Muscle layer of colon (tissue), 2 donors: ENCODE data around the gene NEK5.
A peak's percentile ranks its signal among the peaks of the same experiment; 100 is the strongest.

Experiments used
- H3K27ac ChIP-seq: one replicate; pipeline ENCODE4 v1.7.0; 2013; ENCODE audit warnings: low read depth, mild to moderate bottlenecking, low read length, moderate library complexity
- H3K27me3 ChIP-seq, 2 donors: one replicate each; pipeline ENCODE4 v1.7.0; 2013; ENCODE audit warnings: low read length in 2 of 2, mild to moderate bottlenecking in 2 of 2; ENCODE audit not compliant: insufficient read depth in 2 of 2, control insufficient read depth in 1 of 2
- H3K36me3 ChIP-seq: one replicate; pipeline ENCODE4 v1.7.0; 2013; ENCODE audit warnings: mild to moderate bottlenecking, low read length; ENCODE audit not compliant: insufficient read depth
- H3K4me1 ChIP-seq: one replicate; pipeline ENCODE4 v1.7.0; 2013; ENCODE audit warnings: mild to moderate bottlenecking, low read length; ENCODE audit not compliant: insufficient read depth
- H3K4me3 ChIP-seq, 2 donors: one replicate each; pipeline ENCODE4 v1.7.0; 2013; ENCODE audit warnings: low read length in 2 of 2, low read depth in 1 of 2, mild to moderate bottlenecking in 1 of 2, moderate library complexity in 1 of 2
- H3K9ac ChIP-seq: one replicate; pipeline ENCODE4 v1.7.0; 2013; ENCODE audit warnings: low read length
- H3K9me3 ChIP-seq: one replicate; pipeline ENCODE4 v1.7.0; 2013; ENCODE audit warnings: mild to moderate bottlenecking, low read length
- donor health status: abdominal sarcoma.
- donor health status: Adenocarcinoma of cecum.

NEK5 gene

DNA sequence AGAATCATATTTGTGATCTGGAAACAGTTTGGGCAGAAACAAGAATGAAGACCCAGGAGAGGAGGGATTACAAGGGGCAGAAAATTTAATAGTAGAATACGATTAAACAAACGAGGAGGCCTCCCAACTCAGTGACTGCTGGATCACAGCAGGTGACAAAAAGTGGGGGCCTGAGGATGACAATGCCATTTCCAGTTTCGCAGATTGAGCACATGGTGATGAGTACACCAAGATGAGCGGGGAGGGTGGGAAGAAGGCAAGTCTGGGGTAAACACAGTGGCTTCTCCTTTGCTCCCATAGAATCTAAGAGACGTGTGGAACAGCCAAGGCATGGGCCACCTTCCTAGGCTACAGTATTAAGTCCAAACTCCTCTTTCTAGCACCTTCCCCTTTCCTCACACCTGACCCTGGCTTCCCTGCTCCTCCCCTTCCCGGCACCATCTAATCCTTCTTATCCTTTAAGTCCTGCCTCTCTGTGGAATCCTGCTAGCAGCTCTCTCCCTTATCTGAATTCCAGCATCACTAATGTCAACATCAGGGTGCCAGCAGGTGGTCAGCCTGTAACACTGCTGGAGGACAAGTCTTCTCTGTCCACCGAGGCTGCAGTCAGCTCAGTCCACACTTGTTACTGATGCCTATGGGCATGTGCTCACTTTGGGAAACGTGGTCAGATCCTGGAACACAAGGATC is 131.1 kb downstream of the NEK5 start:
- Histone ChIP-seq H3K9ac (no peak overlapping the region), H3K9me3 (no peaks in the 10 kb centered on the region), H3K36me3 (no peaks in the 10 kb centered on the region), H3K27me3 (no peaks in the 10 kb centered on the region), H3K4me1 (peaks cover 28% of the 10 kb centered on the region), H3K4me3 (no peak overlapping the region), H3K27ac (no peak overlapping the region)

DNA sequence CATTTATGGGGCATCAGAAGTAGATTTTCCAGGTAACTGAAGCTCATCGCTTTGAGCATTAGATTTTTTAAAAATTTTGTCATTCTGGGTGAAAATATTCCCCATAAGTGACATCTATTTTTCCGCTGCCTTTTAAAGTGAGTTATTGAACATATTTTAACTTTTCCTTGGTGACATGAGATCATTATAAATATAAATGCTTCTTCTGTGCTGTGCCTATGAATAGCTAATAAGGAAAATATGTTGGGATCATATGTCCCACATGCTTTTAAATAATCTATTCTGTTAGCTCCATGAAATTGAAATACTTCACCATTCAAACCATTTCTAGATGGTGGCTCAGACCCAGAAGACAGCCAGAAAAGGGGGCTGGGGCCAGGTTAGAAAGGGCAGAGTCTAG is 131.7 kb downstream of the NEK5 start:
- peaks cover 28% of the 10 kb centered on the region for H3K4me1 ChIP-seq
- no peak overlapping the region for H3K4me3 ChIP-seq
- H3K9me3 ChIP-seq: no peaks in the 10 kb centered on the region
- H3K36me3 ChIP-seq: no peaks in the 10 kb centered on the region
- no peaks in the 10 kb centered on the region for H3K27me3 ChIP-seq
- H3K9ac ChIP-seq: no peak overlapping the region
- H3K27ac ChIP-seq: no peak overlapping the region

DNA sequence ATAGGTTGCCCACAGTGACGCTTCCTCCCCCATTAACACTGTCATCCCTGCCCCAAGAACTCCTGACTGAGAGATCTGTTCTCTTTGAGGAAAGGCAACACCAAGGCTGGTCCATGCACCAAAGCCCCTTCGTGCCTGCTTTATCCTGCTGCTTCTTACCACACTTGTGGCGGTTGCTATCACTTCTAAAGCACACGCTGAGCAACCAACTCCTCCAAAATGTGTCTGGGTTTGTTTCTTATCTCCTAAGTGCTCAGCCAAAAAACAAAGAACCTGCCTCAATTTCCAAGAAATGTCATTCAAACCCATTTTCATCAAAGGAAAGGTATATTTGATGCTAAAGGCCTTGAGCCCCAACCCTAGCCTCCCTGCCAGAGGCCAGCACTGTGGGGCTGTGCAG is 132.2 kb downstream of the NEK5 start:
- peaks cover 28% of the 10 kb centered on the region for H3K4me1 ChIP-seq

GRCh38 chr13:51995677-51996551 is 133.0 kb downstream of the NEK5 start:
- no peak overlapping the region for H3K27ac ChIP-seq

More for the DNA sequence above, 132.2 kb downstream of the NEK5 start:
- Histone ChIP-seq H3K27me3 (no peaks in the 10 kb centered on the region), H3K9ac (no peak overlapping the region), H3K27ac (no peak overlapping the region), H3K4me3 (no peak overlapping the region), H3K36me3 (no peaks in the 10 kb centered on the region), H3K9me3 (no peaks in the 10 kb centered on the region)

DNA sequence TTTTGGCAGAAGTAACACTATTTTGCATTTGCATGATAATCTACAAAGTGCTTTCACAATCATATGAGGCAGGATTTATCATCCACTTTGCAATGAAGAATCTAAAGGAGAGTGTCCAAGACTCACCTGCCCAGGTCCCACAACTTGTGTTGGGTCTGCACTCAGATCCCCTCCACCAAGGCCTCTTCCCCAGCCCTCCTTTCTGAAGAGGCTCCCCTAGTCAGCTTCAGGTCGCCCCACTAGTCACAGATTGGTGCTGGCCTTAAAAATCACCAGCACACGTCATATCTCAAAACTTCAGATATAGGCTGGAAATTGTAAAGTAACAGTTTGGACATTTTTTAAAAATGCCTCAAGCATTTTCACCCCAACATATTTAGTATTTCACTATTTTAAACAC is 135.2 kb downstream of the NEK5 start:
- no peak overlapping the region for H3K4me3 ChIP-seq
- no peak overlapping the region for H3K27ac ChIP-seq
- H3K9ac ChIP-seq: no peak overlapping the region
- H3K9me3 ChIP-seq: no peaks in the 10 kb centered on the region
- H3K4me1 ChIP-seq: peaks cover 16% of the 10 kb centered on the region
- H3K27me3 ChIP-seq: no peaks in the 10 kb centered on the region
- H3K36me3 ChIP-seq: no peaks in the 10 kb centered on the region

More at GRCh38 chr13:51995677-51996551, 133.0 kb downstream of the NEK5 start:
- H3K4me3 ChIP-seq: peak overlapping the region in 1 of 2 donors; percentile 9
- no peaks in the 10 kb centered on the region for H3K36me3 ChIP-seq
- no peak overlapping the region for H3K9ac ChIP-seq
- H3K27me3 ChIP-seq: no peaks in the 10 kb centered on the region
- H3K4me1 ChIP-seq: peaks cover 28% of the 10 kb centered on the region
- H3K9me3 ChIP-seq: no peaks in the 10 kb centered on the region

- no peak overlapping the region for H3K9ac ChIP-seq
- no peak overlapping the region for H3K4me3 ChIP-seq
- no peaks in the 10 kb centered on the region for H3K36me3 ChIP-seq
- no peak overlapping the region for H3K27ac ChIP-seq
- no peaks in the 10 kb centered on the region for H3K27me3 ChIP-seq
- no peaks in the 10 kb centered on the region for H3K9me3 ChIP-seq
- no peaks in the 10 kb centered on the region for H3K4me1 ChIP-seq
Observed at GRCh38 chr13:51988988-51989618, 139.8 kb downstream of the NEK5 start.
